CD4-positive, alpha-beta T cell treated with Interleukin-10 for 1 hour (primary cell): ENCODE measurements around the gene PRPF31.
"Not testable (repeated sequence)": the region's sequence is repeated elsewhere in the genome, so short reads cannot be mapped to it uniquely, and the experiment has no call there.

ENCODE experiments used
- DNase-seq: peaks from one replicate; pipeline ENCODE4 v3.0.0-alpha.2; 2020

Gene PRPF31

GRCh38 chr19:54164369-54165068 is 49.0 kb downstream of the PRPF31 start:
- peak; percentile 80 for DNase-seq

DNA sequence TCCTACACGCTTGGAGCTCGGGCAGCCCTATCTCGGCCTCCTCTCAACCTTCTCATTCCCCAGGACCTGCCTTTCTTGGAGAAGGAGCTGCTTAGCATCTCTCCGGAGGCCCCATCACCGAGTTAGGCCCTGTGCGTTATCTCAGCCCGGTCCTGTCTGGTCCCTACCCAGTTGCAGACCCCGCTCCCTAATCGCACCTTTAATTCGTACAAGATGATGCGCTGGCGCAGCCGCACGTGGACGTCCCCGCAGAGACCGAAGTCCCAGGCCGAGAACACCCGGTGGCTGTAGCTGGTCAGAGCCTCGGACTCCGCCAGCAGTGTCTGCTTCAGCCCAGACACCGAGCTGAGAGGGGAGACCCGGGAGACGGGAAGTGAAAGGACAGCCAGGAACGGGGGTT is 49.7 kb downstream of the PRPF31 start:
- no peak for DNase-seq

- DNase-seq = peak; percentile 88
Observed at GRCh38 chr19:54168174-54168917, 52.8 kb downstream of the PRPF31 start.

DNA sequence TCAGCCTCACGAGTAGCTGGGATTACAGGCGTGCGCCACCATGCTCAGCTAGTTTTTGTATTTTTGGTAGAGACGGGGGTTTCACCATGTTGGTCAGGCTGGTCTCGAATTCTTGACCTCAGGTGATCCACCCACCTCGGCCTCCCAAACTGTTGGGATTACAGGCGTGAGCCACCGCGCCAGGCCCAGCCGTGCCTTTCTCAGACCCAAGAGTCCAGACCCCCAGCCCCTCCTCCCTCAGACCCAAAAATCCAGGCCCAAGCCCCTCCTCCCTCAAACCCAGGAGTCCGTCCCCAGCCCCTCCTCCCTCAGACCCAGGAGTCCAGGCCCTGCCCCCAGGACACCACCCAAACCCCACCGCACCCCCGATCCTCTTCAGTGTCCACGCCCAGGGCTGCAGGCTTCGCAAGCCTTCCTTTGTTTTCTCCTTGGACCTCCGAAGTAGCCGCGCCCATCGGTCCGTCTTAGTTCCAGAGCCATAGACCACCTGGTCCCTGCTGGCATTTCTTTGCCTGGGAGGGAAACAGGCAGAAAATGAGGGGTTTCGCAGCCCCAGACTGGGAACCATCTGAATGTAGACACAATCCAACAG is 53.7 kb downstream of the PRPF31 start:
- no peak for DNase-seq

DNA sequence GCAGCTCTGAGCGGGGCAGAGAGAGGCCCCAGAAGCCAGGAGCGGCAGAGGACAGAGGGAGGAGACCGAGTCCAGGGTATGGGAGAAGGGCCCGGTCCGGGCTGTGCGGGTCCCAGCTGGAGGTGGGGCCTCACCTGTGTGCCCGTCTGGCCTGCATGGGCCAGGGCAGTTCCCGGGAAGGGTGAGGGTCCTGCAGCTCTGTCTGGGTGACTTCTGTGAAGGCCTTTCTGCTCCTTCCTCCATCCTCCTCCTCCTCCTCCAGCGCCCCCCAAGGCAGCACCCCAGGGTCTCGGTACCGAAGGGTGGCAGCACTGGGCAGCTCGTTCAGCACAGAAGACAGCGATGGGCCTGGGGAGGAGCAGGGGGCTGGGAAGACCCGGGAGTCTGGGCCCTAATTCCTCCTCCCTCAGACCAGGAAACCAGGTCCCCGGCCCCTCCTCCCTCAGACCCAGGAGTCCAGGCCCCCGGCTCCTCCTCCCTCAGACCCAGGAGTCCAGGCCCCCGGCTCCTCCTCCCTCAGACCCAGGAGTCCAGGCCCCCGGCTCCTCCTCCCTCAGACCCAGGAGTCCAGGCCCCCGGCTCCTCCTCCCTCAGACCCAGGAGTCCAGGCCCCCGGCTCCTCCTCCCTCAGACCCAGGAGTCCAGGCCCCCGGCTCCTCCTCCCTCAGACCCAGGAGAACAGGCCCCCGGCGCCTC is 56.3 kb downstream of the PRPF31 start:
- not testable (repeated sequence) for DNase-seq

DNA sequence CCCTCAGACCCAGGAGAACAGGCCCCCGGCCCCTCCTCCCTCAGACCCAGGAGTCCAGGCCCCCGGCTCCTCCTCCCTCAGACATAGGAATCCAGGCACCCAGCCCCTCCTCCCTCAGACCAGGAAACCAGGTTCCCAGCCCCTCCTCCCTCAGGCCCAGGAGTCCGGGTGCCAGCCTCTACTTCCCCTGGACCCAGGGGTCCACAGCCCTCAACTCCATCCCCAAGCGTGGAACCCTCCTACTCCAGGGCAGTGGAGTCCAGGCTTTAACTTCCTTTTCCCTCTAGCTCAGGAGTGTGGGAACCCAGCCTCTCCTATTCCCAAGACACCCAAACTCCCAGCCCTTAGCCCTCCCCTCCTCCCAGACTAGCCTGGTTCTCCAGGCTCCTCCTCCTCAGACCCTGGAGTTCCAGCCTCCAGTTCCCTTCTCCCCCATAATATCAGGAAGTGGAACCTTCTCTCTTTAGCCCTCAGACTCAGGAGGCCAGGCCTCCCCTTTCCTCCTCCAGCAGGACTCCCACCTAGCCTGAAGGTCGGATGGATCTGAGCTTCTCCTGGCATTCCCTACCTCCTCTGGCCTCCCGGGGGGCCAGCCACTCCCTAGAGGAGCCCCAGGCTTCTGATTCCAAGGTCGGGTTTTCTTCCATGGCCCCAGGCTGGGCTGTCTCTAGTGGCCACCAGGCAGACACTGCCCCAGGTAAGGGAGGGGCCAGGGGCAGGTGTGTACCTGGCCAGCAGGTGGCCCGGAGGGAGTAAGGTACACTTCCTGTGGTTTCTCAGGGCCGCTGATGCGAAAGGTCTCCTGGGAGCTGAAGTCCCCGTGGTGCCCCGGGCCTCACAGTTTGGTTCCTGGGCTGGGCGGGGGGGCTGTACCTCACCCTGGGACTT is 57.2 kb downstream of the PRPF31 start, which contains the start of gene TMC4:
Gene TMC4 (minus strand): TSS at position 690 of the 888 bp plus-strand sequence. CDS start 43 bp downstream, at position 647.
- peak; percentile 20 for DNase-seq

DNA sequence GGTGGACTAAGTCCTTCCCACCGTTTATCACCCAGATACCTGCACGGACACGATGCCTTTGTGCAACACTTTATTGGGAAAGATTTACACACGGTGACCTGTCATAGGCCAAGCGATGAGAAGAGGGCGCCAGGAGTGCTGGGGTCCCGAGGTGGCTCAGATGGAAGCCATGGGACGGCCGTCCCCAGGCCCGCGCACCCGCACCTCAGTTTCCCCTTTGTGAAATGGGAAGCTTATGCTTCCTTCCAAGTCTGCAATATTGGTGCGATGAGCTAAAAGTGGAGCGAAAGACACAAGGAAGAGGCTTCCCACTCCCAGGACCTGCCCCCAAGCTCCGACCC is 57.8 kb downstream of the PRPF31 start:
- DNase-seq = no peak

DNA sequence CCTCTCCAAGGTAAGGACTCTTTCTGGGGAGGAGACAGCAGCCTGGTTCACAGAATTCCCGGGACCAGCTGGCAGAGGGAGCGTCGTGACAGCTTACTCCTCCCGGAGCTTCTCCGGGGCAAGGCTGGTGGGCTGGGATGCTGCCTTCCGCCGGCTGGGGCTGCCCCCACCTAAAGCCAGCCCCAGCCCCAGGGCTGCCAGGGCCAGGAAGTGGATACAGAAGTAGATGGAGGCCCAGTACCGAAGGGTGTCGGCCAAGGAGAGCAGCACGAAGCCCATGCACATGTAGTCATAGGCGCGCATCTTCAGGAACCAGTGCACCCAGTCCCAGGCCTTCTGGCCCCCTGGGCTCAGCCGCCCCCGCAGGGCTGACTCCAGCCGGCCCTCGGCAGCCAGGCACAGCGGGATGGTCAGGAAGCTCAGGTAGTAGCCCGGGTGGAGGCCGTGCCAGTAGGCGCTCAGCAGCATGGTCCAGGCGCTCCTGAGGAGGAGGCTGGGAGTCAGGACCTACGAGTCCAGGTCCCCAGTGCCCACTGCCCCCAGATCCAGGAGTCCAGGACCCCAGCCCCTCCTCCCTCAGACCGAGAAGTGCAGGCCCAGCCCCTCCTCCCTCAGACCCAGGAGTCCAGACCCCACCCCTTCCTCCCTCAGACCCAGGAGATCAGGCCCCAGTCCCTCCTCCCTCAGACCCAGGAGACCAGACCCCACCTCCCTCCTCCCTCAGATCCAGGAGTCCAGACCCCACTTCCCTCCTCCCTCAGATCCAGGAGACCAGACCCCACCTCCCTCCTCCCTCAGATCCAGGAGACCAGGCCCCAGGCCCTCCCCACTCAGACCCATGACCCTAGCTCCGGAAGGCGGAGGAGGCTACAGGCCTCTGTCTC is 58.6 kb downstream of the PRPF31 start:
- no peak for DNase-seq

GRCh38 chr19:54178581-54179261 is 63.2 kb downstream of the PRPF31 start:
- DNase-seq = peak; percentile 56

DNA sequence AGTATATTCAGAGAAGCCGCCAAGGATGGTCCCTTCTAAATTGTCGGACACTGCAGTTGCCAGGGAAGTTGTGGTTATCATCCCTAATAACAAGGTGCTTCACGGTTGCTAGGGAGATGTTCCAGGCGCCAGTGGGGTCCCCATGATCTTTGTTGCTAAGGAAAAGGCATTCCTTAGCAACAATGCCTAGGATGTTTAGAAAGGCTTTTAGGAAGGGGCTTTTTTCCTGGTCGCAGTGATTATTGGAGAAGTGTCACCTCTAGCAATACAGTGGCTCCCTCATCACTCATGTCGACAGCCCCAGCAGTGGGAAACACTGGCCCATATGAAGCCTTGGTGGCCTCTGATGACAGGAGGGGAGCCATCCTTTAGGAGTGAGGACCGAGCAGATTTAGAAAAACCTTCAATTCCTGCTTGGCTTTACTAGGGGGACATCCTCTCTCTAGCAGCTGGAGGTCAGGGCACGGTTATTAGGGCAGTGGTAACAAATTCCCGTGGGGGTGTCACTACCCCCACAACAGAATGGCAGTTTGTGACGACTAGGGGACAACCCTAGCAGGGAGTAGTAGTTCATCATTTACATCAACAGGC is 63.8 kb downstream of the PRPF31 start:
- no peak for DNase-seq

GRCh38 chr19:54179921-54180461 is 64.4 kb downstream of the PRPF31 start:
- DNase-seq = no peak

- no peak for DNase-seq
Observed at GRCh38 chr19:54180691-54181091, 65.1 kb downstream of the PRPF31 start.
